IPS-18a (cell line): ENCODE results near the gene SCN9A.
A peak's percentile ranks its signal among the peaks of the same experiment; 100 is the strongest.
"Not testable (repeated sequence)": the region's sequence is repeated elsewhere in the genome, so short reads cannot be mapped to it uniquely, and the experiment has no call there.

Source experiments
- H3K27ac ChIP-seq: one replicate; pipeline ENCODE4 v1.5.1; 2013; ENCODE audit warnings: low read length
- H3K27me3 ChIP-seq: one replicate; pipeline ENCODE4 v1.6.1; 2013; ENCODE audit warnings: mild to moderate bottlenecking, low read length; ENCODE audit not compliant: control insufficient read depth, insufficient read depth
- H3K36me3 ChIP-seq: one replicate; pipeline ENCODE4 v1.6.1; 2013; ENCODE audit warnings: low read depth, low read length; ENCODE audit not compliant: control insufficient read depth
- H3K4me1 ChIP-seq: one replicate; pipeline ENCODE4 v1.6.1; 2013; ENCODE audit warnings: low read depth, low read length; ENCODE audit not compliant: control insufficient read depth
- H3K4me3 ChIP-seq: one replicate; pipeline ENCODE4 v1.5.1; 2013; ENCODE audit warnings: low read length
- H3K9ac ChIP-seq: one replicate; pipeline ENCODE4 v1.6.1; 2013; ENCODE audit warnings: mild to moderate bottlenecking, low read length, moderate library complexity
- H3K9me3 ChIP-seq: one replicate; pipeline ENCODE4 v1.6.1; 2013; ENCODE audit warnings: low read depth, low read length; ENCODE audit not compliant: control insufficient read depth

Gene SCN9A

DNA sequence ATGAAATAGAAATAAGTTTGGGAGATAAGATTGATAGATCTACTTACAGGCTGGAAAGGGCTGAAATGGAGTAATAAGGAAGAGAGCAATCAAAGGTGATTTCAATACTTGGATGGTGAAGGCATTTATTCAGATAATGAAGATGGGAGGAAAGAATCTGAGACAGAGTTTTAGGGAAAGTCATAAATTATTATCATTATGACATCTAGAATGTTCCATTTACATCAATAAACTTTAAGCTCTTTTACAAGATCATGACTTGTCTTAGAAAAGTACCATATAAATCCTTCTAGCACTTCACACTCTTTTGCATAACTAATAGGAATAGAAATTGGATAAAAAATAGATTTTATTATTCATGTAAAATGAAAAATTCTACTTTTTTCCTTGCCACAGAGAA is 2.2 kb downstream of the SCN9A start:
- Histone ChIP-seq H3K9ac (no peak overlapping the region), H3K27ac (no peak overlapping the region), H3K27me3 (peaks cover 20% of the 10 kb centered on the region), H3K4me3 (no peak overlapping the region), H3K9me3 (no peaks in the 10 kb centered on the region), H3K4me1 (peaks cover 13% of the 10 kb centered on the region), H3K36me3 (no peaks in the 10 kb centered on the region)

DNA sequence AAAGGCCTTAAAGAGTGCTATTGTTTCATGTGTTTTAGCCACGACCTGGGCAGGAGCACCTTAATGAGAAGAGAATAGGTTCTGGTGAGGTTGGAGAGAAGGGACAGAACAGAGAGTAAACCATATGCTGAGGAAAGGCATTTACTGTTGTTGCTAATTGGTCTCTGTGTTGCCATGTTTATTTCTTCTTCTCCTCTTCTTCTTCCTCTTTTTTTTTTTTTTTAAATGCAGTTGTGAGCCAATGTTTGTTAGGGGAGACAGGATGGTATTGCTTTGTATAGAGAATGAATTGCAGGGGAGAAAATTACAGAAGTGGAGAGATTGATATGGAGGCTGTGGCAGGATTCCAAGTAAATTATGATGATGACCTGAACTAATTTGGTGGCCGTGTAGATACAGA is 2.6 kb downstream of the SCN9A start:
- peaks cover 13% of the 10 kb centered on the region for H3K4me1 ChIP-seq
- peaks cover 20% of the 10 kb centered on the region for H3K27me3 ChIP-seq
- no peaks in the 10 kb centered on the region for H3K9me3 ChIP-seq
- H3K4me3 ChIP-seq = peak overlapping the region; percentile 36
- H3K36me3 ChIP-seq = no peaks in the 10 kb centered on the region
- no peak overlapping the region for H3K27ac ChIP-seq
- H3K9ac ChIP-seq = no peak overlapping the region

DNA sequence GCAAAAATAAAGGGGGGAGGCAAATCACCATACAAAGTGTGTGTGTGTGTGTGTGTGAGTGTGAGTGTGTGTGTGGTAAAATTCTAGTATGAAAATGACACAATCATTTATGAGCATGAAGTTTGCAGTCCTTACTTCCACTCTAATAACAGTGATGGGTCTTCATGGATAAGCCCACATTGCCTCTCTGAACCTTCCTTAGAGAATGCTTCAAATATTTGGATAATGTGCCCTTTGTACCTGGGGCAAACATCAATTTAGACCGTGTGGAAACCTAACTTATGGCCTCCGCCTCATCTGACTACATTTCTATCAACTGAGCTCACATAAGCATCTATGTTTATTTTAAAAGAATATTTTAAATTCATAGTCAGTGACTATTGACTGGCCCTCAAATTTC is 3.7 kb downstream of the SCN9A start:
- no peak overlapping the region for H3K4me3 ChIP-seq
- H3K27ac ChIP-seq = no peak overlapping the region
- peaks cover 13% of the 10 kb centered on the region for H3K4me1 ChIP-seq
- H3K9ac ChIP-seq = no peak overlapping the region
- H3K27me3 ChIP-seq = peaks cover 14% of the 10 kb centered on the region
- no peaks in the 10 kb centered on the region for H3K9me3 ChIP-seq
- H3K36me3 ChIP-seq = no peaks in the 10 kb centered on the region

GRCh38 chr2:166365803-166366420 is 9.8 kb downstream of the SCN9A start:
- no peak overlapping the region for H3K9ac ChIP-seq
- H3K36me3 ChIP-seq = no peaks in the 10 kb centered on the region
- no peaks in the 10 kb centered on the region for H3K4me1 ChIP-seq
- H3K9me3 ChIP-seq = no peaks in the 10 kb centered on the region
- H3K27me3 ChIP-seq = no peaks in the 10 kb centered on the region
- H3K27ac ChIP-seq = no peak overlapping the region
- no peak overlapping the region for H3K4me3 ChIP-seq

- no peak overlapping the region for H3K9ac ChIP-seq
- H3K36me3 ChIP-seq = no peaks in the 10 kb centered on the region
- no peaks in the 10 kb centered on the region for H3K4me1 ChIP-seq
- no peak overlapping the region for H3K4me3 ChIP-seq
- H3K27me3 ChIP-seq = no peaks in the 10 kb centered on the region
- no peaks in the 10 kb centered on the region for H3K9me3 ChIP-seq
- no peak overlapping the region for H3K27ac ChIP-seq
Measured at GRCh38 chr2:166365239-166365638, 10.5 kb downstream of the SCN9A start.

DNA sequence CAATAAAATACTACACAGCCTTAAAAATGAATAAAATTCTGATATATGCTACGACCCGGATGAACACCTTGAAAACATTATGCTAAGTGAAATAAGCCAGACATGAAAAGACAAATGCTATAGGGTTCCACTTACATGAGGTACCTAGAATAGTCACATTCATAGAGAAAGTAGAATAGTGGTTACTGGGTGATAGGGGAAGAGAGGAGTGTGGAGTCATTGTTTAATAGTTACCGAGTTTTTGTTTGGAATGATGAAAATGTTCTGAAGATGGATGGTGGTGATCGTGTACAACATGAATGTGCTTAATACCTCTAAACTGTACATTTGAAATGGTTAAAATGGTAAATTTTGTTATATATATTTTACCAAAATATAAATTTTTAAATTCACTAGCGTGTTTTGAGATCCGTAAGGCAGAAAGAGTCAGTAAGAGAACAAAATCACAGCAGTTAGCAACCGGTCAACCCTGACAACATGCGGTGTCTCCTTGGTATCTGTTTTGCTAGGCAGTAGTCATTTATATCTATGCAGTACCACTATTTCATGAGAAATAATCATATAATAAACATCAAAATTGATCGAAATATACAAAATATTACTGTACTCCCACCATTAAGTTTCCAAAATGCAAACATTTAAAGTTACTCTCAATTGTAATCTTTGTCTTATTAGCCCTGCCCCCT is 11.1 kb downstream of the SCN9A start:
- Histone ChIP-seq H3K27ac (no peak overlapping the region), H3K9ac (no peak overlapping the region), H3K4me1 (no peaks in the 10 kb centered on the region), H3K36me3 (no peaks in the 10 kb centered on the region), H3K4me3 (no peak overlapping the region), H3K27me3 (no peaks in the 10 kb centered on the region), H3K9me3 (no peaks in the 10 kb centered on the region)

GRCh38 chr2:166361351-166362153 is 14.2 kb downstream of the SCN9A start:
- no peaks in the 10 kb centered on the region for H3K27me3 ChIP-seq
- H3K9ac ChIP-seq = no peak overlapping the region
- H3K36me3 ChIP-seq = no peaks in the 10 kb centered on the region
- no peaks in the 10 kb centered on the region for H3K4me1 ChIP-seq
- H3K9me3 ChIP-seq = no peaks in the 10 kb centered on the region
- no peak overlapping the region for H3K27ac ChIP-seq
- H3K4me3 ChIP-seq = no peak overlapping the region

DNA sequence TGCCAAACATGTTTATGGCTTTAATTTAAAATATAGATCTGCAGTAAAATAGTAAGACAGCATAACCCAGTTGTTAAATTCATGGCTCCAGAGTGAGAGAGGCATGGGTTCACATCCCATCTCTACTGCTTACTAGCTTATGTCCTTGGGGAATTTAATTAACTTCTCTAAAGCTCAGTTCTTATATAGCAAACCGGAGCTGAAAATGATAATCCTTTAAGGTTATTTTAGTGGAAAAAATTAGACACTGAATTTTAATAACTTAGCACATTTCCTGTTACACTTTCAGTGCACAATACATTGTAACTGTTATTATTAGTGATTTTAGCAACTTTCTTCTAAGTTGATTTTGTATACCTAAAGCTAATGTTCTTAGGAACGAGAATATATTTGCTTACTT is 14.8 kb downstream of the SCN9A start:
- Histone ChIP-seq H3K4me3 (no peak overlapping the region), H3K9ac (no peak overlapping the region), H3K36me3 (no peaks in the 10 kb centered on the region), H3K27ac (no peak overlapping the region), H3K9me3 (no peaks in the 10 kb centered on the region), H3K4me1 (no peaks in the 10 kb centered on the region), H3K27me3 (no peaks in the 10 kb centered on the region)

DNA sequence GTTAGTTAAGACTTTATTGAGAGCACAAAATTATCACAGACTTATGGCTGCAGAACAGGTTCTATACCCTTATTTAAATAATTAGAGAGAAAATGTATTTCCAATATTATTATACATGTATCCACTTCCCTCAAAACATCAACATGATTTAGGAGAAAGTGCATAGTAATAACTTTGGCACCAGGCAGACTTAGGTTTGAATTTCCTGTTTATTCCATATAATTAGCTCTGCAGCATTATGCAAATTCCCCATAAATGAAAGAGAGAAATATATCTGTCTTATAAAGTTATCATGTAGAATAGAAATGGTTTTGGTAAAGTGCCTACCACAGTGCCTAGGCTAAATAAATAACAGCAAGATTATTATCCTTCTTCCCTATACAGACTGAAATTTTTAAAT is 15.3 kb downstream of the SCN9A start:
- Histone ChIP-seq H3K36me3 (no peaks in the 10 kb centered on the region), H3K4me3 (no peak overlapping the region), H3K9ac (no peak overlapping the region), H3K27me3 (no peaks in the 10 kb centered on the region), H3K4me1 (no peaks in the 10 kb centered on the region), H3K27ac (no peak overlapping the region), H3K9me3 (no peaks in the 10 kb centered on the region)

DNA sequence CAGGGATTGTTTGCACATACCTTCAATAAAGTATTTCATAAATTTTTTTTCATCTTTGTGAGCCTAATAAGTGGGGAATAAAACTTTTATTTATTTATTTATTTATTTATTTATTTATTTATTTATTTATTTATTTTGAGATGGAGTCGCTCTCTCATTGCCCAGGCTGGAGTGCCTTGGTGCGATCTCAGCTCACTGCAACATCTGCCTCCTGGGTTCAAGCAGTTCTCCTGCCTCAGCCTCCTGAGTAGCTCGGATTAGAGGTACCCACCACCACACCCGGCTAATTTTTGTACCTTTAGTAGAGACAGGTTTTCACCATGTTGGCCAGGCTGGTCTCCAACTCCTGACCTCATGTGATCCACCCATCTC is 17.8 kb downstream of the SCN9A start:
- H3K4me3 ChIP-seq, H3K27ac ChIP-seq, H3K36me3 ChIP-seq, H3K4me1 ChIP-seq, H3K27me3 ChIP-seq, H3K9ac ChIP-seq, H3K9me3 ChIP-seq: not testable (repeated sequence)

DNA sequence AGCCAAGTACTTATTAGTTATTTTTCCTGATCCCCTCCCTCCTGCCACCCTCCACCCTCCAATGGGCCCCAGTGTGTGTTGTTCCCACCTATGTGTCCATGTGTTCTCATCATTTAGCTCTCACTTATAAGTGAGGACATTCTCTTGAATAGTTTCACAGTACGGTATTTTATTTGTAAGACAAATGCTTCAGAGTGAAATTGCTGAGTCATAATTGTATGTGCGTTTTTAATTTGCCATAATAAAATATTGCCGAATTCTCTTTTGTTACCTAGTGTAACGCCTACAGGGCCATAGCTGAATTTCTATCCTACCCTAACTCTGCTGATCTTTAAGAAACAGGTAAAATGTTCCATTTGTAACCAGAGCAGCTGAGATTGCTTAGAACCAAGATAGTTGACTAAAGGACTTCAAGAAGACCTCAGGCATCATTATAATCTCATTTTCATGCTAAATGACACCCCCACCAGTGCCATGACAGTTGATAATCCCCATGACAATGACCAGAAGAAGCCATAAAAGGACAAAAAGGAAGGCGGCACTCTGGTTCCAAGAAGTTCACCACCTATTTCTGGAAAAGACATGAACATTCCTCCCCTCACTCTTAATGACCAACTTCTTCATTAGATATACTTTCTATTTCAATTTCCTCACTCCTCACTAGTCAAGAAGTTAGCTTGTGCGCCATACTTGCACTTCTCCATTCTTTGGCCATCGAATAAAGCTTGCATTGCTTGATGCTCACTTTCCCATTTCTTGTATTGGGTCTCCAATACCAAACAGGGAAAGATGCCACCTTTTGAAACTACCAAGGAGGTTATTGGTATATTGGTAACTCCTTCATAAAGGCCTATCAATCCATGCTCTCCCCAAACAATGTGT is 18.4 kb downstream of the SCN9A start:
- Histone ChIP-seq H3K4me3 (no peak overlapping the region), H3K27ac (no peak overlapping the region), H3K9ac (no peak overlapping the region), H3K4me1 (no peaks in the 10 kb centered on the region), H3K9me3 (no peaks in the 10 kb centered on the region), H3K27me3 (no peaks in the 10 kb centered on the region), H3K36me3 (no peaks in the 10 kb centered on the region)
